GM21737 (cell line): ENCODE measurements around the gene ANKRD12.

ENCODE experiments used
- ATAC-seq: cut with Tn5 transposase; IDR thresholded peaks from one replicate; pipeline ENCODE4 v1.9.1; 2021; ENCODE audit warnings: mild to moderate bottlenecking, moderate library complexity; ENCODE audit not compliant: unreplicated experiment

The ANKRD12 gene

GRCh38 chr18:9105420-9105819, 31.2 kb upstream of the ANKRD12 start:
- ATAC-seq = no peak

- ATAC-seq = no peak
Measured at GRCh38 chr18:9106094-9106493, 30.5 kb upstream of the ANKRD12 start.

- no peak for ATAC-seq
Measured at GRCh38 chr18:9106800-9107584, 29.6 kb upstream of the ANKRD12 start.

GRCh38 chr18:9108911-9109310, 27.7 kb upstream of the ANKRD12 start:
- ATAC-seq = no peak

GRCh38 chr18:9109523-9109922, 27.1 kb upstream of the ANKRD12 start:
- ATAC-seq = no peak

GRCh38 chr18:9113468-9114149, 23.0 kb upstream of the ANKRD12 start:
- no peak for ATAC-seq

- no peak for ATAC-seq
Measured at GRCh38 chr18:9115984-9116383, 20.6 kb upstream of the ANKRD12 start.

GRCh38 chr18:9117980-9118841, 18.4 kb upstream of the ANKRD12 start:
- no peak for ATAC-seq

GRCh38 chr18:9120796-9121195, 15.8 kb upstream of the ANKRD12 start:
- ATAC-seq = no peak

- ATAC-seq = no peak
Measured at GRCh38 chr18:9123520-9123919, 13.1 kb upstream of the ANKRD12 start.

- ATAC-seq = no peak
Measured at GRCh38 chr18:9124824-9125223, 11.8 kb upstream of the ANKRD12 start.

GRCh38 chr18:9126337-9126736, 10.2 kb upstream of the ANKRD12 start:
- no peak for ATAC-seq

GRCh38 chr18:9130195-9130594, 6.4 kb upstream of the ANKRD12 start:
- ATAC-seq = no peak

- ATAC-seq = no peak
Measured at GRCh38 chr18:9130806-9131205, 5.8 kb upstream of the ANKRD12 start.

GRCh38 chr18:9132628-9133027, 4.0 kb upstream of the ANKRD12 start:
- no peak for ATAC-seq

GRCh38 chr18:9133225-9133624, 3.4 kb upstream of the ANKRD12 start:
- no peak for ATAC-seq

- no peak for ATAC-seq
Measured at GRCh38 chr18:9135081-9135911, 1.3 kb upstream of the ANKRD12 start.

GRCh38 chr18:9135912-9136314, 668 bp upstream of the ANKRD12 start:
- peak; percentile 20 for ATAC-seq

- ATAC-seq = peak; percentile 36
Measured at GRCh38 chr18:9137168-9138066, 836 bp downstream of the ANKRD12 start.
